ENCODE results near the gene ATXN1. TPM values are rescaled to one million over a fixed set of nuclear protein-coding genes. Genes with fewer than 3 reads are reported as not detected.

Gene ATXN1
- total RNA-seq, 1 experiment from 2014 or later = 5.6 TPM

DNA sequence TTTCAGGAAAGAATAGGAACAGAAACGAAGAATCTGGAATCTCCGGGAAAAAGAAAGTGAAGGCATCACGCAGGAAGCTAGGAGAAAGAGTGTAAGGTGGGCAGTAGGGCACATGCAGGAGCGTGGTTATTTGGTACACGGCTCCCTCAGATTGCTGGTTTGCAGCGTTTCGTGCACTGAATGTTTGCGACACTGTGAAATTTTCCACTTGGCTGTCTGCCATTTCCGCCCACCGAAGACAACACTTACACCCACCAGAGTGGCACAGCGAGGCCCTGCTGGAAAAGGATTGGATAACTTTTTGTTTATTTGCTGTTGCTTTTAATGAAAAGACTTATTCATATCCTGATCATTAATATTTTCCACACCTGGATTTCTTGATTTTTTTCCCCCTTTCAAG lies 274.6 kb downstream of the ATXN1 start:
- TF ChIP-seq CTCF (conservative IDR thresholded peaks at IDR 0.05) = no peak
- Histone ChIP-seq H3K18ac (ENCODE audit: insufficient read length, low read depth, low read length) (no peak overlapping the region), H3K4me1 (ENCODE audit: insufficient read depth, low read length) (peaks cover 8% of the 10 kb centered on the region), H3K23me2 (ENCODE audit: insufficient read length, low read depth, low read length, poor library complexity, severe bottlenecking) (no peaks in the 10 kb centered on the region), H4K91ac (ENCODE audit: insufficient read length, low read depth, low read length) (no peak overlapping the region), H3K27ac (ENCODE audit: insufficient read length, low read depth, low read length) (no peak overlapping the region), H2BK15ac (ENCODE audit: low read depth, low read length) (no peak overlapping the region), H3K56ac (ENCODE audit: insufficient read length, low read depth, low read length) (no peak overlapping the region), H2AFZ (ENCODE audit: low read length) (no peak overlapping the region), H3K79me2 (ENCODE audit: insufficient read depth, low read length) (no peaks in the 10 kb centered on the region), H3K14ac (ENCODE audit: insufficient read depth, low read length) (no peak overlapping the region), H3K9me3 (ENCODE audit: control insufficient read depth, low read depth, low read length) (no peaks in the 10 kb centered on the region), H2BK12ac (ENCODE audit: insufficient read length, low read depth, low read length) (no peak overlapping the region), H4K5ac (ENCODE audit: insufficient read length, low read depth, low read length) (no peak overlapping the region), H3K23ac (ENCODE audit: insufficient read length, low read depth, low read length) (no peak overlapping the region), H2AK5ac (ENCODE audit: insufficient read length, low read length) (no peak overlapping the region), H3K27me3 (ENCODE audit: insufficient read depth, low read length) (no peaks in the 10 kb centered on the region), H2BK5ac (ENCODE audit: insufficient read length, low read length) (no peak overlapping the region), H3K79me1 (ENCODE audit: insufficient read depth, low read depth, low read length, poor library complexity, severe bottlenecking) (no peaks in the 10 kb centered on the region), H4K8ac (replicated peaks; ENCODE audit: insufficient read length, low read depth, low read length) (no peak overlapping the region), H3K4me2 (ENCODE audit: insufficient read depth, insufficient read length, low read length) (no peak overlapping the region), H2BK120ac (ENCODE audit: low read depth, low read length, poor library complexity, severe bottlenecking) (no peak overlapping the region), H2BK20ac (ENCODE audit: low read depth, low read length, poor library complexity, severe bottlenecking) (no peak overlapping the region), H3K9ac (ENCODE audit: extremely low read depth, insufficient read length, low read length) (no peak overlapping the region), H4K20me1 (ENCODE audit: control insufficient read depth, insufficient read depth, insufficient read length) (no peaks in the 10 kb centered on the region), H3T11ph (ENCODE audit: low read length) (no peak overlapping the region), H3K4ac (ENCODE audit: low read depth, low read length) (no peak overlapping the region)
- peaks cover 0 to 1% (median 0%) of the 10 kb centered on the region in 3 experiments; a peak in 1 of 7 replicates for H3K36me3 Mint-ChIP-seq (ENCODE audit: insufficient read depth in 1 of 3, low read depth in 3 of 3)
- H3K4me3 Mint-ChIP-seq = no peak overlapping the region
- H3K4me1 Mint-ChIP-seq = peaks cover 15 to 21% of the 10 kb centered on the region in 2 experiments
- WGBS (ENCODE audit: extremely low coverage, insufficient read length, low lambda C conversion rate) = no CpG with 5 or more reads among the region's 11 CpGs
- no peaks in the 10 kb centered on the region for H3K27me3 Mint-ChIP-seq (ENCODE audit: low read depth)
- H3K27ac Mint-ChIP-seq = no peak overlapping the region
- H3K9me3 Mint-ChIP-seq = peaks cover 4 to 8% of the 10 kb centered on the region in 2 experiments; a peak in 4 of 5 replicates
- no peak for DNase-seq
